Osteoblast (primary cell): ENCODE measurements around the gene RGS17. TPM values are rescaled to one million over a fixed set of nuclear protein-coding genes. Genes with fewer than 3 reads are reported as not detected.

Source experiments
- DNase-seq: peaks from one replicate; pipeline ENCODE4 v3.0.0; 2011; ENCODE audit warnings: low spot score, mixed read lengths; ENCODE audit not compliant: insufficient read length; ENCODE audit errors: missing footprints
- H2AFZ ChIP-seq: 2 replicates; pipeline ENCODE4 v1.6.0; 2011; ENCODE audit warnings: mild to moderate bottlenecking, low read length
- H3K27ac ChIP-seq: 2 replicates; pipeline ENCODE4 v1.5.1; 2011; ENCODE audit warnings: mild to moderate bottlenecking, low read depth, low read length, moderate library complexity
- H3K27me3 ChIP-seq: 2 replicates; pipeline ENCODE4 v1.6.0; 2012; ENCODE audit warnings: mild to moderate bottlenecking, control low read depth, inconsistent platforms, low read length, moderate library complexity; ENCODE audit not compliant: insufficient read depth
- H3K36me3 ChIP-seq: 2 replicates; pipeline ENCODE4 v1.5.1; 2011; ENCODE audit warnings: mild to moderate bottlenecking, low read length, control low read depth, moderate library complexity; ENCODE audit not compliant: insufficient read depth
- H3K4me1 ChIP-seq: 2 replicates; pipeline ENCODE4 v1.5.1; 2011; ENCODE audit warnings: mild to moderate bottlenecking, low read length, control low read depth, moderate library complexity; ENCODE audit not compliant: insufficient read depth
- H3K4me2 ChIP-seq: 2 replicates; pipeline ENCODE4 v1.6.0; 2011; ENCODE audit warnings: mild to moderate bottlenecking, low read length; ENCODE audit not compliant: insufficient read depth
- H3K4me3 ChIP-seq: fragments of 200-600 bp; sonication (generic); 3 replicates; pipeline ENCODE4 v1.5.1; 2012; ENCODE audit warnings: mild to moderate bottlenecking, low read length, inconsistent platforms; ENCODE audit not compliant: insufficient read depth
- H3K79me2 ChIP-seq: 2 replicates; pipeline ENCODE4 v1.6.0; 2012; ENCODE audit warnings: mild to moderate bottlenecking, low read length, control low read depth, inconsistent platforms; ENCODE audit not compliant: insufficient read depth
- H3K9me3 ChIP-seq: 2 replicates; pipeline ENCODE4 v1.5.1; 2011; ENCODE audit warnings: low read depth, low read length, control low read depth
- H4K20me1 ChIP-seq: 2 replicates; pipeline ENCODE4 v1.6.0; 2012; ENCODE audit warnings: mild to moderate bottlenecking, low read length, control low read depth; ENCODE audit not compliant: insufficient read depth
- total RNA-seq: library from RNA; depleted of rRNA; stranded (reverse); fragments of >200 nt; gene quantifications from 2 replicates; pipeline ENCODE4 v1.2.3, GENCODE V29; 2012
- TF ChIP-seq, protein P1 (sequence below): IDR thresholded peaks from 2 replicates; pipeline ENCODE4 v1.5.1; 2011; ENCODE audit warnings: mild to moderate bottlenecking, low read depth, low read length, moderate library complexity; ENCODE audit errors: extremely low read depth

Gene RGS17
- total RNA-seq, 1 donor: 1.4 TPM

DNA sequence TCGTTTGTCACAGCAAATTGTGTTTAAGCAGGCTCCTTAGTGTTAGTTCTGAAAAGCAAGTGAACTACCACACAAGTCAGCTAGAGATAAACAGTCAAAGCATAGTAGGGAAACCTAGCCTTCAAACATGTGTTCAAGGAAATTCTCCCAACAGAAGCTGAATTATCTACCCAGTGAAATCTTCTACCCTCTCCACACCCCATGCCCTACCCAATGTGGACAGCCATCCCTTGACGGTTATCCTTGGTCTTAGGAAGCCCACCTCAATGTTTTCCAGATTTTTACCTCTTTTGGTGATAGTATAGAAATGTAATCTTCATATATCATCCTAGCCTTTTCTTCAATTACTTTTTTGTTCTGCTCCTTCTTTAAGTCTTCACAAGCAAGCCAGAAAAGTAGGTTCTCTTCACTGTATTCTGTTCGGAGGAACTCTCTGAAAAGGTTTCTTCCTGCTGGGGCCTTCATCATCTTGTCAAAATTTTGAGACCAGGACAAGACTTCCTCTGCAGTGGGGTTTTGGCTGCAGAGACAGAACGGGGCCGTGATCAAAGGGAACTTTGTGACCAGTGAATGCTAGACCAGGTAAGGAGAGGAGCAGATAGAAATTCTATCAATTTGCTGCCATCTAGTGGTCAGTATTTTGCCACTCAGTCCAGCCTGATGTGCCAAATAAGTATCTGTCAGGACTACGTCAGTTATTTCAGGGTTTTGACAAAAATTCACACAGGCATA, 106.9 kb downstream of the RGS17 start:
- no peaks in the 10 kb centered on the region for H3K79me2 ChIP-seq
- TF ChIP-seq, protein P1, sequence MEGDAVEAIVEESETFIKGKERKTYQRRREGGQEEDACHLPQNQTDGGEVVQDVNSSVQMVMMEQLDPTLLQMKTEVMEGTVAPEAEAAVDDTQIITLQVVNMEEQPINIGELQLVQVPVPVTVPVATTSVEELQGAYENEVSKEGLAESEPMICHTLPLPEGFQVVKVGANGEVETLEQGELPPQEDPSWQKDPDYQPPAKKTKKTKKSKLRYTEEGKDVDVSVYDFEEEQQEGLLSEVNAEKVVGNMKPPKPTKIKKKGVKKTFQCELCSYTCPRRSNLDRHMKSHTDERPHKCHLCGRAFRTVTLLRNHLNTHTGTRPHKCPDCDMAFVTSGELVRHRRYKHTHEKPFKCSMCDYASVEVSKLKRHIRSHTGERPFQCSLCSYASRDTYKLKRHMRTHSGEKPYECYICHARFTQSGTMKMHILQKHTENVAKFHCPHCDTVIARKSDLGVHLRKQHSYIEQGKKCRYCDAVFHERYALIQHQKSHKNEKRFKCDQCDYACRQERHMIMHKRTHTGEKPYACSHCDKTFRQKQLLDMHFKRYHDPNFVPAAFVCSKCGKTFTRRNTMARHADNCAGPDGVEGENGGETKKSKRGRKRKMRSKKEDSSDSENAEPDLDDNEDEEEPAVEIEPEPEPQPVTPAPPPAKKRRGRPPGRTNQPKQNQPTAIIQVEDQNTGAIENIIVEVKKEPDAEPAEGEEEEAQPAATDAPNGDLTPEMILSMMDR: peak; percentile 85
- H2AFZ ChIP-seq: no peak overlapping the region
- DNase-seq: no peak
- H3K27me3 ChIP-seq: no peaks in the 10 kb centered on the region
- no peak overlapping the region for H3K27ac ChIP-seq
- no peak overlapping the region for H3K4me3 ChIP-seq
- H3K36me3 ChIP-seq: no peaks in the 10 kb centered on the region
- H4K20me1 ChIP-seq: no peaks in the 10 kb centered on the region
- no peaks in the 10 kb centered on the region for H3K9me3 ChIP-seq
- no peak overlapping the region for H3K4me2 ChIP-seq
- H3K4me1 ChIP-seq: peaks cover 5% of the 10 kb centered on the region

DNA sequence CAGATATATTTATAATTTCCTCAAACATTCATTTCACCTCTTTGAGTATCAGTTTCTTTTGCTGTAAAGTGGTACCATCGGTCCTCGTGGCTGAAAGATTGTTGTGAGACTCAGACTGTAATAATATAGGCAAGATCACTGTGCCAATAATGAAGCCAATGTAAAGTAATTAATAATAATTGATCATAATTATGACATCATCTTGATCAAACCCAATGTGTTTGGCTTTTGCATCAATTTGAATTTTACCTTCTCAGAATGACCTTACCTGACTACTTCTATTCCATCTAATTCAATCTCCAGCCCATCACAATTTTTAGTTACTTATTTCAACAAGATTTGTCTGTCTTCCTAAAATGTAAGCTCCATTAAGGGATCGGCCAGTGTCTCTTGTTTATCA, 112.7 kb downstream of the RGS17 start:
- Histone ChIP-seq H3K79me2 (no peaks in the 10 kb centered on the region), H3K9me3 (no peaks in the 10 kb centered on the region), H3K4me1 (no peaks in the 10 kb centered on the region), H3K4me3 (no peak overlapping the region), H3K27me3 (no peaks in the 10 kb centered on the region), H4K20me1 (no peaks in the 10 kb centered on the region), H3K4me2 (no peak overlapping the region), H3K36me3 (no peaks in the 10 kb centered on the region), H2AFZ (no peak overlapping the region), H3K27ac (no peak overlapping the region)
- no peak for DNase-seq
- TF ChIP-seq, protein P1: no peak

DNA sequence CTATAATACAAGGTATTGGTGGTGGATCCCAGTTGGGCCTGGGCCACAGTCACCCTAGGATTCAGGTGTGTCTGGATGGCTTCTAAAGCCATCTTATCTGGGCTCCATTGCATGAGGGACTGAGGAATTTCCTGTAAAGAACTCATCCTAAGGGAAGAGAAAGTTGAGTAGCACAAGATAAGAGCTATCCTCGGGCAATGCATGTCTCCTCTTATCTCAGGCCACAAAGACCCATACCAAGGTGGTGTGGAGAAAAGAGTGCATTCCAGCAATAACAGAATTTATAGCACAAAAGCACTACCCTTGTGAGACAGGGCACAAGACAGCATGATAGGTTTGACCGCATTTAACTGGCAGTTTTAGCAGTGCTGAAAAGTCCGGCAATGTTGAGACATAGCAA, 114.2 kb downstream of the RGS17 start:
- Histone ChIP-seq H3K9me3 (no peaks in the 10 kb centered on the region), H3K4me1 (no peaks in the 10 kb centered on the region), H3K79me2 (no peaks in the 10 kb centered on the region), H3K4me3 (no peak overlapping the region), H4K20me1 (no peaks in the 10 kb centered on the region), H3K4me2 (no peak overlapping the region), H2AFZ (no peak overlapping the region), H3K36me3 (no peaks in the 10 kb centered on the region), H3K27me3 (no peaks in the 10 kb centered on the region), H3K27ac (no peak overlapping the region)
- TF ChIP-seq, protein P1: no peak
- DNase-seq: no peak

GRCh38 chr6:153015094-153015640, 115.9 kb downstream of the RGS17 start:
- Histone ChIP-seq H3K9me3 (no peaks in the 10 kb centered on the region), H4K20me1 (no peaks in the 10 kb centered on the region), H3K79me2 (no peaks in the 10 kb centered on the region), H3K27ac (no peak overlapping the region), H2AFZ (no peak overlapping the region), H3K4me2 (no peak overlapping the region), H3K4me1 (no peaks in the 10 kb centered on the region), H3K4me3 (no peak overlapping the region), H3K27me3 (no peaks in the 10 kb centered on the region), H3K36me3 (no peaks in the 10 kb centered on the region)
- TF ChIP-seq, protein P1: no peak
- DNase-seq: no peak
